Smooth muscle cell (in vitro differentiated cells): ENCODE data around the gene CTNNA2. TPM values are rescaled to one million over a fixed set of nuclear protein-coding genes. Genes with fewer than 3 reads are reported as not detected.

Source experiments
- DNase-seq: peaks from one replicate; lab custom pipeline; 2025; ENCODE audit not compliant: unreplicated experiment; lab: John Stamatoyannopoulos, UW
- H2AFZ ChIP-seq: fragments of 200-600 bp; sonication (generic); 2 replicates; pipeline ENCODE4 v1.6.0; 2016; ENCODE audit warnings: antibody characterized with exemption, low read depth, mild to moderate bottlenecking
- H3F3A ChIP-seq: fragments of 200-600 bp; sonication (generic); 2 replicates; pipeline ENCODE4 v1.6.0; 2017; ENCODE audit warnings: antibody characterized with exemption, low read depth
- H3K27ac ChIP-seq: fragments of 200-600 bp; sonication (generic); 2 replicates; pipeline ENCODE4 v1.5.1; 2016; ENCODE audit warnings: low read depth, mild to moderate bottlenecking
- H3K27me3 ChIP-seq: fragments of 200-600 bp; sonication (generic); 2 replicates; pipeline ENCODE4 v1.6.1; 2016; ENCODE audit warnings: low read depth, mild to moderate bottlenecking
- H3K36me3 ChIP-seq: fragments of 200-600 bp; sonication (generic); 2 replicates; pipeline ENCODE4 v1.5.1; 2016; ENCODE audit warnings: low read depth
- H3K4me1 ChIP-seq: fragments of 200-600 bp; sonication (generic); 2 replicates; pipeline ENCODE4 v1.5.1; 2016; ENCODE audit warnings: low read depth
- H3K4me2 ChIP-seq: fragments of 200-600 bp; sonication (generic); 2 replicates; pipeline ENCODE4 v1.6.0; 2016; ENCODE audit warnings: mild to moderate bottlenecking
- H3K4me3 ChIP-seq: fragments of 200-600 bp; sonication (generic); 2 replicates; pipeline ENCODE4 v1.5.1; 2016; ENCODE audit warnings: mild to moderate bottlenecking
- H3K79me2 ChIP-seq: fragments of 200-600 bp; sonication (generic); 2 replicates; pipeline ENCODE4 v1.6.0; 2016; ENCODE audit warnings: low read depth, mild to moderate bottlenecking
- H3K9ac ChIP-seq: fragments of 200-600 bp; sonication (generic); 2 replicates; pipeline ENCODE4 v1.6.0; 2016; ENCODE audit warnings: low read depth
- H3K9me3 ChIP-seq: fragments of 200-600 bp; sonication (generic); replicated peaks from 2 replicates; pipeline ENCODE4 v1.5.1; 2016; ENCODE audit warnings: low read depth
- H4K20me1 ChIP-seq: fragments of 200-600 bp; sonication (generic); 2 replicates; pipeline ENCODE4 v1.6.0; 2016; ENCODE audit warnings: low read depth
- CTCF ChIP-seq: fragments of 200-600 bp; sonication (generic); IDR thresholded peaks from 2 replicates; pipeline ENCODE4 v1.5.1; 2017; ENCODE audit warnings: borderline replicate concordance, mild to moderate bottlenecking, antibody characterized with exemption; ENCODE audit not compliant: insufficient read depth, poor library complexity, severe bottlenecking
- WGBS: methylation state at CpG from one replicate; pipeline ENCODE4 v1.1.7; 2016; ENCODE audit warnings: low lambda C conversion rate; 5-methylcytosine and 5-hydroxymethylcytosine counted together
- polyA plus RNA-seq: library from polyadenylated mRNA; unstranded; fragments of >200 nt; fragmentation: Nextera tagmentation; extraction: Ambion mirVana; gene quantifications from 2 replicates; pipeline ENCODE4 v1.2.1, GENCODE V29; 2016
- total RNA-seq: library from RNA; depleted of rRNA; stranded (reverse); fragments of >200 nt; gene quantifications from 2 replicates; pipeline ENCODE4 v1.2.3, GENCODE V29; 2014

The CTNNA2 gene
- total and polyA plus RNA-seq, 2 experiments from 2014 or later: not detected

- no peak for DNase-seq
- Histone ChIP-seq H3K9me3 (no peaks in the 10 kb centered on the region), H3K79me2 (no peaks in the 10 kb centered on the region), H3K27ac (no peak overlapping the region), H3K27me3 (no peaks in the 10 kb centered on the region), H3K4me3 (no peak overlapping the region), H3K4me2 (no peak overlapping the region), H4K20me1 (no peaks in the 10 kb centered on the region), H2AFZ (no peak overlapping the region), H3F3A (no peaks in the 10 kb centered on the region), H3K9ac (no peak overlapping the region), H3K4me1 (peaks cover 14% of the 10 kb centered on the region), H3K36me3 (no peaks in the 10 kb centered on the region)
- TF ChIP-seq CTCF: no peak
- 92% methylated on average over 3 of the region's 3 CpGs for WGBS
Observed at GRCh38 chr2:80009211-80009610, 496.4 kb downstream of the CTNNA2 start.

- Histone ChIP-seq H4K20me1 (no peaks in the 10 kb centered on the region), H2AFZ (peak overlapping the region; percentile 33), H3K4me1 (peaks cover 14% of the 10 kb centered on the region), H3K9me3 (no peaks in the 10 kb centered on the region), H3K4me2 (no peak overlapping the region), H3K27ac (no peak overlapping the region), H3F3A (no peaks in the 10 kb centered on the region), H3K79me2 (no peaks in the 10 kb centered on the region), H3K27me3 (no peaks in the 10 kb centered on the region), H3K36me3 (no peaks in the 10 kb centered on the region), H3K4me3 (no peak overlapping the region), H3K9ac (no peak overlapping the region)
- no peak for DNase-seq
- no peak for TF ChIP-seq CTCF
- 69% methylated on average over 3 of the region's 3 CpGs for WGBS
Observed at GRCh38 chr2:80012061-80012460, 499.2 kb downstream of the CTNNA2 start.

- H3F3A ChIP-seq: no peaks in the 10 kb centered on the region
- DNase-seq: no peak
- H3K4me2 ChIP-seq: no peak overlapping the region
Observed at GRCh38 chr2:80014637-80015036, 501.8 kb downstream of the CTNNA2 start.

More at GRCh38 chr2:80014637-80015036, 501.8 kb downstream of the CTNNA2 start:
- peaks cover 3% of the 10 kb centered on the region for H3K4me1 ChIP-seq
- H3K9me3 ChIP-seq: no peaks in the 10 kb centered on the region
- no peaks in the 10 kb centered on the region for H3K79me2 ChIP-seq
- TF ChIP-seq CTCF: no peak
- H4K20me1 ChIP-seq: no peaks in the 10 kb centered on the region
- no peak overlapping the region for H3K9ac ChIP-seq
- H3K4me3 ChIP-seq: no peak overlapping the region
- no peak overlapping the region for H3K27ac ChIP-seq
- H3K36me3 ChIP-seq: no peaks in the 10 kb centered on the region
- no peak overlapping the region for H2AFZ ChIP-seq
- no peaks in the 10 kb centered on the region for H3K27me3 ChIP-seq
